Endometrium (tissue), 2 donors: Measurements from ENCODE around the gene NAT10.
"Not testable (repeated sequence)": the region's sequence is repeated elsewhere in the genome, so short reads cannot be mapped to it uniquely, and the experiment has no call there.

Experiments used
- FAIRE-seq: peaks from 2 replicates; lab custom pipeline; 2012; peaks lifted over from hg19 to GRCh38; lab: Jason Lieb, UNC
- donor health status: control.
- donor health status: control.

The NAT10 gene

DNA sequence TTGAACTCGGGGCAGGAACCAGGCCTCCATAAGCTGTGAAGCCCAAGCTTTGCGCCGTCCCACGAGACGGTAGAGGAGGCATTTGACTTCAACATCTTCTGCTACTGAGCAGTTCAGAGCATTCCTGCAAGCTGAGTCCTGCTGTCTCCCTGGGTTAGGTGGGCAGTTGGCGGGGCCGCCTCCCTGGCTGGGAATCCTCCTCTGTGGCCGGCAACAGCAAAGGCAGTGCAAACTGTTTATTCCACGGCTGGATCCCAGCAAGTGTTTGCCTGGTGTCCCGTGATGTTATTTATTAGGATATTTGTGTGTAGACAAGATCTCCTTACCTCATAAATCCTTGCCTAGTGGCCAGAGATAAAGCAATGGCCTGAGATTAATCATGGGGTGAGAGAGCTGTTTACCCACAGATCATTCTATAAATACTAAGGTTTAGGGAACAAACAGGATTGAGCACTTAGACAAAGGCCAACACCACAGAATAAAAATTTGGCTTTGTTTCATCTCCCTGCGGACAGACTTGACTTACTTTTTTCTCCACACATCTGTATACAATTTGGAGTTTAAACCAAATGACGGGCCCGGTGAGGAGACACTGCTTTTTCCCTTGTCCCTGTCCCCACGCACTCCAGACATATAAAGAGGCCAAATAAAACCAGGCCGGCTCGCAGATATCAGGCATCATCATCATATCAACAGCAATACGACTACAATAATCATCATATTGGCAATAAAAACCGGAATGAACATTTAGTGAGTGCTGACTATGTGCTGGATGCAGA lies 63.4 kb downstream of the NAT10 start:
- FAIRE-seq = no peak

DNA sequence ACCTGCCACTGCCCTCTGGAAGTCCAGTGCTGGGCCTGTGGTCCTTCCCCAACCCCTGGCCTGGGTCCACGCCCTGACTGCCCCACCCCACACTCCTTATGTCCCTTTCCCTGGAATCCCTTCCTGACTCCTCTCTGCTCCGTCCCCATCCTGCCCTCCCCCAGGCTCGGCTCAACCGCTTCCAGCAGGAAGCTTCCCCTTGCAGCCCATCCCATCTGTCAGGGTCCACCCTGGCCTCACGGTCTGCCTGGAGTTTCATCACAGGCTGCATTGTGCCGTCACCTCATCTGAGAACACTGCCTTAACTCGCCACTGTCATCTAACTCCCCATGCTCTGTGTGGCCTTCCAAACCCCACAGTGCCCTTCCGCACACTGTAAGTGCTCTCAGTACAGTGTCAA lies 64.3 kb downstream of the NAT10 start:
- FAIRE-seq = no peak

DNA sequence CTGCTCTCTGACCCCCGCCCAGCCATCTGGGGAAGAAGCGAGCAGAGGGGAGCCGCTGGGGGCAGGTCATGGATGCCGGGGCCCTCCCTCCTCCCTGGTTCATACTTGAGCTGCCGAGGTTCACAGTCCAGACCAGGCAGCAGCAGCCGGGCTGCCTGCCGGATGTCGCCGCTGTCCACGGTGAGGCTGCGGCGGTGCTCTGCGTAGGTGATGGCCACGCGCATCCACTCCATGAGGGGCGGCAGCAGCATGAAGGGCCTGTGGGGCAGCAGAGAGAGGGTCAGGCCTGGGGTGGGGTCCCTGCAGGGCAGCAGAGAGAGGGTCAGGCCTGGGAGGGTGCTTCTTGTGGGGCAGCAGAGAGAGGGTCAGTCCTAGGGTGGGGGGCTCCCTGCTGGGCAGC lies 67.6 kb downstream of the NAT10 start:
- no peak for FAIRE-seq

DNA sequence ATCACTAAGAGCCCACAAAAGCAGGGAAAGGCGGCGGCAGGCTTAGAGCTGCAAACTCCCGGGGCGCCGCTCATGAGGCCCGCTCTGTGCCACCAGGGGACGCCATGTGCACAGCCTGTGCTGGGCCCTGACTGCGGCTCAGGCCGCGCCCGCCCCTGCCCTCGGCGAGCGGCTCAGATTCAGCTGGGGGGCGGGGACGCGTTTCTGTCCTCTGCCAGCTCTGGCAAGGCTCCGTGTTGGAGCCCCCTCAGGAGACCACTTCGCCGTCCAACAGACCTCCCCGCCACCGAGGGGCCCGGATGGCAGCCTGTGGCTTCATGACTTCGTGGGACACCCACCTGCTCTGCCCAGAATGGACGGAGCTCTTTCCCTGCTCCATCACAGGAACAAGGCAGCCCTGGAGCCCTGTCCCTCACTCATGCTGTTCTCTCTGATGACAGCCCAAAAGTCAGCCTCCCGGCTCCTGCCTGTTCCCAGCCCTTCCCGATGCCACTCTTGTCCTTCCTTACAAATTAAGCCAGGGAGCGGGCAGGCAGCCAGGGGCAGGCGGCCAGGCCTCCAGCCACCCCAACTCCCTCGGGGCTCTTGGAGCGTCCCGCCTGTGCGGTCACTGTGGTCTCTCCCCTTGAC lies 69.1 kb downstream of the NAT10 start:
- no peak for FAIRE-seq

DNA sequence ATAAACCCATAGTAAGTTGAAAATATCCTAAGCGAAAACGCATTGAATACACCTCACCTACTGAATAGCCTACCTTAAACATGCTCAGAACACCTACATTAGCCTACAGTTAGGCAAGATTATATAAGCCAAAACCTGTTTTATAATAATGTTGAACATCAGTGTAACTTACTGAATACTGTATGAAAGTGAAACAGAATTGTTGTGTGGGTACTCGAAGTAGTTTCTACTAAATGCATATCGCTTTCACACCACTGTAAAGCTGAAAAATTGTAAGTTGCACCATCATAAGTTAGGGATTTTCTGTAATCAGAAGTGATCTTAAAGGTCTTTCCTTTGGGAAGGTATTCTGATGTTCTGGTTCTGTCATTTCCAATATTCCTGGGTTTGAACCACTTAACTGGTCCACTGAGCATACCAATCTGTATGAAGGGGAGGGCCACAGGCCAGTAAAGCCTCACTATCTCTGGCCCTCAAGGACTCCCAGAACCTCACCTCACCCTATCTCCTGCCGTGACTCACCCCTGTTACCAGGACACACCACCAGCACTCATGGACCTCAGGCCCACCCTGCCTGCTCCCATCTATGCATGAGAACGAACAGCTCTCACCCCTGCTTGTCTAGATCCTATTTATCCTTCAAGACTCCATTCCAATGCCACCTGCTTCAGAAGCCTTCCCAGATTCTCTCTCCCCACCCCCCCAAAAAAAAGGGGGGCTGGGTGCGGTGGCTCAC lies 70.0 kb downstream of the NAT10 start:
- FAIRE-seq = no peak

DNA sequence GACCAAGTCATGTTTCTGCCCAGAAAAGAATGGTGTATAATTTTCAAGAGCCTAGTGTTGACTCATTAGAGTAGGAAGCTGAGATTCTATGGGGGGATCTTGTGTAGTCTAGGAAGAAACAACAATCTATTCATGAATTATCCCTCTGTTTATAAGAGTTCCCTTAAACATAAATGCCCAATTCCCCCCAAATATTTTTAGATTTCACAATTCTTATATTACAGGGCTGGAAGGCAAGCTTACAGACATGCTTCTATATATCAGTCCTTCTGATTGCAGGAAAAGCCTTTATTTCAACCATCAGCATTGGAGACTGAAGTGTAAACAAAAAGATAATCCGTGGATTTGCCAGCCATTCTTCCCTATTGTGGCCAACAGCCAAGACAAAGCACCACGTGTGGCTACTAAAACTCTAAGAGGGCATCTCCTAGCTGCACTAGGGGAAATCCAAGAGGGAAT lies 71.4 kb downstream of the NAT10 start:
- no peak for FAIRE-seq

DNA sequence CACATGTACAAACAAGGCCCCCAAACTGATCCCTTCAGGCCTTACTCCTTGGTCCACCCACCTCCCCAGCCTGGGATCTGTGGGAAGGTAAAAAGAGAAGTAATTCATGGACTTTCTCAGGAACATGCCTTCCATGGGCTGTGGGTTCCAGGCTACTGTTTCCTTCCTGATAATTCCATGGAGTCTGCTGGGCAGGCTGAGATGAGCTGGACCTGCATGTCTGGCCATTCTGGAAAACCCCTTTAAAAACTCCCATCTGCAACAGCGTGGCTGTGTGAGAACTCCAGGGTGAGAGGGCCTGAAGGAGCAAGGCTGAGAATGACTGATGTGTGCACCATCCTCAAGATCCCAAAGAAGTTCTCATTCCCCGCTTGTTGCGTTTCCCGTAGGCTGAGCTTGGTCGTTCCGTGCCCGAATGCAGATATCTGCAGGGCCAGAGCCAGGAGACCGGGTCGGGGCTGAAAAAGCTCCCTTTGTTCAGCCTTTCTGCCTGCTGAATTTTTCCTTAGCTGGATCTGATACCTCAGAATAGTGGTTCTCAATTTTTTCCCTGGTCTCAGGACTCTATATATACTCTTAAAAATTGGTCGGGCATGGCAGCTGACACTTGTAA lies 72.9 kb downstream of the NAT10 start:
- FAIRE-seq = no peak

DNA sequence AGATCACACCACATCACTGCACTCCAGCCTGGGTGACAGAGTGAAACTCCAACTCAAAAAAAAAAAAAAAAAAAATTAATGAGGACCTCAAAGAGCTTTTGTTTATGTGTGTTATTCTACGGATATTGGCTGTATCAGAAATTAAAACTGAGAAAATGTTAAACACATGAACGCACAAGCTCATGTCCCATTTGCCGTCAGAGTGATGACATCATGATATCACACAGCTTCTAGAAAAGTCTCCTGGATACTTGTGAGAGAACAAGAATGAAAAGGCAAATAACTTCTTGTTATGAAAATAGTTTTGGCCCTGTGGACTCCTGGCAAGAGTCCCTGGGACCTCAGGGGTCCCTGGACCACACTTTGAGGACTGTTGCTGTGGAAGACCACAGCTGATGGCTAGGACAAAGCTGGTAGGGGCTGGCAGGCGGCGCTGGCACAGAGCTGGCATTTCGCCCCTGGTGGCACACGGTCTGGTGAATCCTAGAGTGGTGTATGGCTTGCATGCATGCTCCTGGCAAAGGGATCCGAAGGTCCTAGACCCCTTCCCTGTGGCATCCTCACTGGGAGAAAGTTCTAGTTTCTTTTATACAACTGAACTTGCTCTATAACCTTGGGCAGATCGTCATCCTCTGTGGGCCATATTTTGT lies 73.7 kb downstream of the NAT10 start:
- no peak for FAIRE-seq

DNA sequence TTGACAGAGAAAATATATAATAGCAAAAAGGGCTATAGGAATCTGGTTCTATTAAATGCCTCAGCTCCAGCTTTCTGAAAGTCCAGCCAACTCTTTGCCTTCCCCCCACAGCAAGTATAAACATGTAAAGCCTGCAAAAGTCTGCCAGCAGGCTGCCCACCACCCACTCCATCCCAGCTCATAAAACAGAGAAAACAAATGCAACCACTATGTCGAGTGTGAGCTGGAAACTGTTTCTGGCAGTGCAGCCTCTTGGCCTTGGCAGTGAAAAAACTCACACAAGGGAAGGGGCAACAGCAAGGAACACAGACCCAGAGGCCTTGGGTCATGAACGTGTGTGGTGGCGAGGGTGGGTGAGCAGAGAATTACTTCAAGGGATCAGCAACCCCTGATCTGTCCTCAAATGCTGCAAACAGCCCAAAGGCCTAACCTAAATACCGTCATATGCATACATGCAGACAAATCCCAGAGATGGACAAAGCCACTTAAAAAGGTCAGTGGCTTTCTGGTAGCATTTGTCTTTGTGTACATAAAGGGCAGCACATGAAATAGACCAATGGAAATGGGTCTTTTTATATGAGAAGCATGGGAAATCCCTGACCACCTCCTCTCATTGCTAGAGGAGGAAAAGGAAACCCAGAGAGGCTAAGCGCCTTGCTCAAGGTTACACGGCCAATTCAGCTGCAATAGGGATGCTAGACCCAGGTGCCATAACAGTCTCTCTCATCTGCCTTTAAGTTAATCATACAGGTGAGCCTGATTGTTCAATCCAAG lies 74.8 kb downstream of the NAT10 start:
- FAIRE-seq = no peak

DNA sequence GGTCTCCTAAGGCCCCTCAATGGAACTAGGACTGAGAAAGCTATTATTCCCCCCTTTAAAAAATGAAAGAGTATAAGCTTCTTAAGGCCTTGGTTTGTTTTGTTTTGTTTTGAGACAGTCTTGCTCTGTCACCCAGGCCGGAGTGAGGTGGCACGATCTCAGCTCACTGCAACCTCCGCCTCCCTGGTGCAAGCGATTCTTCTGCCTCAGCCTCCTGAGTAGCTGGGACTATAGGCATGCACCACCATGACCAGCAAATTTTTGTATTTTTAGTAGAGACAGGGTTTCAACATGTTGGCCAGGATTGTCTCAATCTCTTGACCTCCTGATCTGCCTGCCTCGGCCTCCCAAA lies 75.4 kb downstream of the NAT10 start:
- FAIRE-seq = not testable (repeated sequence)

DNA sequence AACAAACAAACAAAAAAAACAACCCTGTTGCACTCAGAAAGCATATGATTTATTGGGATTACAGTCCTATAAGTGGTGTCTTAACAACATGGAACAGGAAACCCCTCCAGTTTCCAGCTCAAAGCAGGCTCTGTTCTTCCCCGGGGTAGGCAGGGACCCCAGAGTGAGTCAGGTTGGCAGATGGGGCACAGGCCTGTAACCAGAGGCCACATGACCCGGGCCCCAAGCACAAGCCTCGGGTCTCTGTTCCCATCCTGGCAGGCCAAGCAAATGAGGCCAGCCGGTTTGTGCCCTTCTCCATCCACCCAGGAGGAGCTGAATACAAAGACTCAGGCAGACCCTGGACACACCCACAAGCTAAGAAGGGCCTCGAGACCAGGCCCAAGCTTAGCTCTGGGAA lies 75.8 kb downstream of the NAT10 start:
- no peak for FAIRE-seq

DNA sequence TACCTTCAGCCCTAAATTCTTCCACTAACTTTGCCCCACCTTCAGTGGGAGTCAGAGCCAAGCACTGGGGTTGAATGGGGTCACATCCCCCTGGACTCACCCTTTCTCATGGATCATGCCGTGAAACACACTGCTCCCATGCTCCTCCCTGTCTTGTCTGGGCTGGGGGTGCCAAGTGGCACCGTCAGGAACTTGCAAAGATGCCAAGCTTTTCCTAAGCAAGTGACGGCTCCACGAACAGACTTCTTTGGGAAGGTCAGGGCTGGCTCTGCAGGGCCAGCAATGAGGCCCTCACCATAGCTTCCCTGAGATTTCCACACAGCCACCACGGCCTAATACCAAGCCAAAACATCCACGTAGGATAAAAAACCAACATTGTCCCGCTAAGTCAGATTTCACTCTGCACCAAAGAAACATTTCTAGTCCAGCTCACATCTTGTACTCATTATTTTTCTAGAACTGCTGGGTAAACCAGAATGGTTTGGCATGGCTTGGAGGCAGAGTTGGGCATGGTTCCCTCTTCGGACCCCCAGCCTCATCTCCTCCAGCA lies 76.5 kb downstream of the NAT10 start:
- no peak for FAIRE-seq

DNA sequence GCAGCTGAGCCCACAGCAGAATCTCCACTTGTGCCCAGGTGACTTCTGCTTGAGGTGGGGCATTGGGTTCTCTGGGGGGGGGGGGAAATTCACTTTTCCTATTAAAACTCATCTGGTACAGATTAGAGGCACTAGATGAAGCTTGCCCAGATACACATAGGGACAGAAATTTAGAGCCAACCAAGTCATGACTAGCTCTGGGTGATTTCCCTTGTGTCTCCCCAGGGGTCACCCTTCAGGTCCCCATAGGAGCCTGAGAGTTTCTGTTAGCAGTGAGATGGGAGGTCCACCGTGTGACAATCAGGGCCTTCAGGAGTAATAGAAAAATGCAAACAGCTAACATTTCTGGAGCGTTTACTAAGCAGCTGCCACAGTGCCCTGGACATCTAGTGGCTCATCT lies 77.0 kb downstream of the NAT10 start:
- FAIRE-seq = no peak

DNA sequence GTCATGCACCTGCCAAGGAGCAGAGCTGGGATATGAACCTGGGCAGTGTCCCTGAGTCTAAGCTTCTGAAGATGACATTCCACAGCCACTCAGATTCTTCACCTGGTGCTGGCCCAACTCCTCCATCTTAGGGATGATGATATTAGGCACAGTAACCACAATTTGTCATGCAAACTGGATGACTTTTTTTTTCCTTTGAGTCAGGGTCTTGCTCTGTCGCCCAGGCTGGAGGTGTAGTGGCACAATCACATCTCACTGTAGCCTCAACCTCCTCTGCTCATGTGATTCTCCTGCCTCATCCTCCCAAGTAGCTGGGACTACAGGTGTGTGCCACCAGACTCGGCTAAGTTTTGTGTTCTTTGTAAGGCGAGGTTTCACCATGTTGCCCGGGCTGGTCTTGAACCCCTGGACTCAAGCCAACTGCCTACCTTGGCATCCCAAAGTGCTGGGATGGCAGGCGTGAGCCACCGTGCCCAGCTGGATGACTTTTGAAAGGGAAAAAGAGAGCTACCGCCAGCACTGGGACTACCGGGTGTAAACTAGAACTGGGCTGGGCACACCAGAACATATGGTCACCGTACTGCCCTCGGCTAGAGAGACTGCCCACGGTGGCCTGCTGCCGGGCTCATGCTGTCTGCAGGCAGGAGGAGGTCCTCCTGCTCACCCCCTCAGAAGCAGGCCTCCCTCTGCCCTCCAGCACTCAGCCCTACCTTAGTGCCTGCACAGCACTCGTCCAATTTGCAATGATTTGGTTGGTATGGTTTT lies 77.7 kb downstream of the NAT10 start:
- FAIRE-seq = no peak

DNA sequence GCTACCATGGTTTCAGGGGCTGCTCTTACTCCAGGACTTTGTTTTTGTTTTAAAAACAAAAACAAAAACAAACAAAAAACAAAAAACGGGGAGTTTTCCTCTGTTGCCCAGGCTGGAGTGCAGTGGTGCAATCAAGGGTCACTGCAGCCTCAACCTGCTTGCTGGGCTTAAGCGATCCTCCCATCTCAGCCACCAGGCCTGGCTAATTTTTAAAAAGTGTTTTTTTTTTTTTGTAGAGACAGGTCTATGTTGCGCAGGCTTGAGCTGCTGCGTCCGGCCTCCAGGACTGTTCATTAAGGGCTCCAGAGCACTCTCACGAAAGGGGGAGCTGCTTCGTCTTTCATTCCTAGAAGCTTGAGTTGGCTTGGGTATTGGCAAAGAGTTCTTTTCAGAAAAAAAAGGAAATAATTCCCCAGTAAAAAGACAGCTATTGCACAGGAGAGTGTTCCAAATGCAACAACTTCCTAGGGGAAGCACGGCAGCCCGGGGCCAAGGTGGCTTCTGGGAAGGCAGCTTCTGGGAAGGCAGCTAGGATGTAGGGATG lies 78.5 kb downstream of the NAT10 start:
- FAIRE-seq = peak; percentile 97

DNA sequence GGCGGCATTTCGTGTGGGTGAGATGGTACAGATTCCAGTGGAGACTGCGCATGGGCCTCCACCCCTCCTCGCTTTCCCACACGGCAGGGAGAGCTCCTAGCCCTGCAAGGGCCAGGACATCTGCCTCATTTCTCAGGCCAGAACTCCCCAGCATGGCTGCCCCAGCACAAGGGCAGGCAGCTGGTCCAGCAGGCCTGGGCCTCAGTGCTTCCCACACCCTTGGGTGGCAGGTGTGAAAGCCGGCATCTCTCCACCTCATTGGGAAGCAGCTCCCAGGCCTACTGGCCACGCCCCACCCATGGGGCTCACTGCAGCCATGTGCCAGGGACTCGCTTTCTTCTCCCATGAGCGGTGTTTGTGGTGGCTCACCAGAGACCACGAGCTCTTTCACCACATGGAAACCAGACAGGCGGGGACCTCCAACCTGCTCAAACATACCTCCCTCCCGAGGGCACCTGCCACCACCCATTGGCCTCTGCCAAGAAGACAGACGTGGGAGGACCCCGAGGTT lies 79.1 kb downstream of the NAT10 start:
- no peak for FAIRE-seq

DNA sequence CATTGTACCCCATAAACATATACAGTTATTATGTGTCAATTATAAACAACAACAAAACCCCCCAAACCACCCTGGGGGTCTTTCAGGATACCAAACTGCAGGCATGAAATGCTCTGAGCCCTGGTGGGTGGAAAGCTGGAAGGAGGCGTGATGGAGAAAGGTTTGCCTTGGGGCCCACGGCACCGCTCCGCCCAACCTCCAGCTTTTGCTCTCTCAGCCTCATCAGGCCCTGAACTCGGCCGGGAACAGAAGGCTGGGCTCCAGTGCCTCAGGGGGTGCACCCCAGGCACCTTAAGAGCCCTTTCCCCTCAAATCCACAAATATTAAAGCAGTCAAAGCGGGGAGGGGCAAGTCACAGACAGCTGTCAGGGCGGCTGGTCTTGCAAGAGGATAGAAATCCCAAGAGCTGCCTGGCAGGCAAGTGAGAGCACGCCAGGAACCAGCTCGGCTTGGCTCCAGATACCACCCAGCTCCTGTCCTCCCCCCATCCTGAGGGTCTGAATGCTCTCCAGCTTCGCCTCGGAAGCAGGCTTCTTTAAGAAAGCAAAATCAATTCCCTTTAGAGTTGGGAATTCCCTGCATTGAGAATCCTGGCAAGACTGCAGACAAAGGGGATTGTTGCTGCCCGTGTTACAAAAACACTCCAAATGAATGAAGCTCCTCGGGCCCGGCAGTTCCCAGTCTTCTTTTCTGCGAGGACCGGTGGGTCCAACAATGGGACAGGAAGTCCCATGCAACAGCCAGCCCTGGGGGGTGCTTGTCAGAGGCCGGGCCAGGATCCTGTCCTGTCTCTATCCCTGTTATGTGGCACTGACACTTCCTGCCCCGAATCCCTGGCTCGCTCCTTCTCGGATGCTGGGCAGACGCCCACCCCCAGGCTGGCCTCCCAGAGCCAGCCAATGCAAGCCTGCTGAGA lies 80.8 kb downstream of the NAT10 start:
- FAIRE-seq = no peak

DNA sequence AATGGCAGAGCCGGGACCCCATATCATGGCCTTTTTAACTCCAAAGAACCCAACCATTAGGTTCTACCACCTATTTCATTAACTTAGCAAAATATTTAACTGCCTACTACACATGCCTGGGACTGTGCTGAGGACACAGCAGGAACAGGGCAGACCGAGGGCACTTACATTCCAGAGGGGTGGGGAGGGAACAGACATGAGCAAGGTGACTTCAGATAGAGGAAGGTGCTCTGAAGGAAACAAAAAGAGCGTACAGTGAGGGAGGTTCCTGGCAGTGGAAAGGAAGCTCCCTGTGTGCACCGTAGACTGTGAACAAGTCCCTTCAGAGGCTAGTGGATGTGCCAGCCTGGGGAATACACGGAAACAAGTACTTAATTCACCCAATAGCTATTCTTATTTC lies 82.8 kb downstream of the NAT10 start:
- FAIRE-seq = no peak

DNA sequence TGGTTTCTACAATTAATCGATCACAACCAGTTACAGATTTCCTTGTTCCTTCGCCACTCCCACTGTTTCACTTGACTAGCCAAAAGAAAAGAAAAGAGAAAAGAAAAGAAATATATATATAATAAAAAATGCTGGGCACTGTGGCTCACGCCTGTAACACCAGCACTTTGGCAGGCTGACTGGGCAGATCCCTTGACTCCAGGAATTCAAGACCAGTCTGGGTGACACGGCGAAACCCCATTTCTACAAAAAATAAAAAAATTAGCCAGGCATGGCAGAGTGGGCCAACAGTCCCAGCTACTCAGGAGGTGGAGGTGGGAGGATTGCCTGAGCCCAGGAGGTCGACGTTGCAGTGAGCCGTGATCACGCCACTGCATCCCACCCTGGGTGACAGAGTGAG lies 83.8 kb downstream of the NAT10 start:
- FAIRE-seq = no peak
